Measurements from ENCODE around the gene ZFP36.

ZFP36 gene

DNA sequence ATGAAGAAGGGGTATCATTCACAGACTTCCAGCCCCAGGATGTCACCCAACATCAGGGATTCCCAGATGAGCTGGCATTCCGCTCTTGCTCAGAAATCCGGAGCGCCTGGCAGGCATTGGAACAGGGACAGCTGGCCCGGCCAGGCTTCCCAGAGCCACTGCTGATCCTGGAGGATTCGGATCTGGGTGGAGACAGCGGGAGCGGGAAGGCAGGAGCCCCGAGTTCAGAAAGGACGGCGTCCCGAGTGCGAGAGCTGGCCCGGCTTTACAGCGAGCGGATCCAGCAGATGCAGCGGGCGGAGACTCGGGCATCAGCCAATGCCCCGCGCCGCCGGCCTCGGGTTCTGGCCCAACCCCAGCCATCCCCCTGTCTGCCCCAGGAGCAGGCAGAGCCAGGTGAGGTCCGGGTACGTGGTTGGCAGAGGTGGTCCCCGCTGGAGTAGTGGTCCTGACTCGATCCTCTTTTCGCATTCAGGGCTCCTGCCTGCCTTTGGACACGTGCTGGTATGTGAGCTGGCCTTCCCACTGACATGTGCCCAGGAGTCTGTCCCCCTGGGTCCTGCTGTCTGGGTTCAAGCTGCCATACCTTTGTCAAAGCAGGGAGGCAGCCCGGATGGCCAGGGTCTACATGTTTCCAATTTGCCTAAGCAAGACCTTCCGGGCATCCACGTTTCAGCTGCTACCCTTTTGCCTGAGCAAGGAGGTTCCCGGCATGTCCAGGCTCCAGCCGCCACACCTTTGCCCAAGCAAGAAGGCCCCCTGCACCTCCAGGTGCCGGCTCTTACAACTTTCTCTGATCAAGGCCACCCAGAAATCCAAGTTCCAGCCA, 16.8 kb downstream of the ZFP36 start:
- DNase-seq, result no peak

DNA sequence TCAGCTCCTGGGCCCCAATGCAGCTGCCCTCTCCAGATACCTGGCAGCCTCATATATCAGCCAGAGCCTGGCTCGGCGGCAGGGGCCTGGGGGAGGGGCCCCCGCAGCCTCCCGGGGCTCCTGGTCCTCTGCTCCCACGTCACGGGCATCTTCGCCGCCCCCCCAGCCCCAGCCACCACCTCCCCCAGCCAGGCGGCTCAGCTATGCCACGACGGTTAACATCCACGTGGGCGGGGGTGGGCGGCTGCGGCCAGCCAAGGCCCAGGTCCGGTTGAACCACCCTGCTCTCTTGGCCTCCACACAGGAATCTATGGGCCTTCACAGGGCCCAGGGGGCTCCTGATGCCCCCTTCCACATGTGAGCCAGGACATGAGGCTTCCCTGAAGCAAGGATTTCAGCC, 18.3 kb downstream of the ZFP36 start:
- no peak for DNase-seq

DNA sequence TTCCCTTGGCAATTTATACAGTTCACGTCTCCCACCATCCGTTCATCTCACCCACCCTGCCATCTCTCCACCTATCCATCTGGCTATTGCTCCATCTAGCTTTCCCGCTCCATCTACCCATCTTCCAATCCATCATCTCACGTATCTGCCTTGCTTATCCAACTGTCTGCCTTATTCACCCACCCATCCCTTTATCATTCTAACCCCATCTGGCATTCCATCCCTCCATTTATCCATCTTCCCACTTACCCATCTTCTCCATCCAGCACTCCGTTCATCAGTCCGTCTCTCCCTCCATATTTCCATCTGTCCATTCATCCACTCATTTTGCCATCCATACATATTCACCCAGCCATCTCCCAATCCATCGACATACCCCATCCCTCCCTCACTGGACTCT, 19.1 kb downstream of the ZFP36 start:
- DNase-seq, result no peak

DNA sequence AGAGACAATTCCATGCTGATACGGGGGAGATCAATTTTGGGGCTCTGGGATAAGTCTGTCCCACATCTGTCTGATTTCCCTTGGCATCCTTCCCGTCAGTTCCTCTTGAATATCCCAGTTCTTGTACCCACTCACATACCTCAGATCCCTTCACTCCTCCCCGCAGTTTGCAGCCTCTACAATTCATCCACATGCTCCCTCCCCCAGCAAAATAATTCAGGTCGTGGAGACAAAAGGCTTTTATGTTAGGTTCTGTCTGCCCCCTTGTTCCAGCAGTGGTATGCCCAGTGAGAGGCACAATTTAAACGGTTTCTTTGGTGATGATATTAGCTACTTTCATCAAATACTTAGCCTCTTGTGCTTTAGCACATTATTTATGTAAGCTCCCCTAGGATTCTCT, 19.5 kb downstream of the ZFP36 start:
- no peak for DNase-seq

DNA sequence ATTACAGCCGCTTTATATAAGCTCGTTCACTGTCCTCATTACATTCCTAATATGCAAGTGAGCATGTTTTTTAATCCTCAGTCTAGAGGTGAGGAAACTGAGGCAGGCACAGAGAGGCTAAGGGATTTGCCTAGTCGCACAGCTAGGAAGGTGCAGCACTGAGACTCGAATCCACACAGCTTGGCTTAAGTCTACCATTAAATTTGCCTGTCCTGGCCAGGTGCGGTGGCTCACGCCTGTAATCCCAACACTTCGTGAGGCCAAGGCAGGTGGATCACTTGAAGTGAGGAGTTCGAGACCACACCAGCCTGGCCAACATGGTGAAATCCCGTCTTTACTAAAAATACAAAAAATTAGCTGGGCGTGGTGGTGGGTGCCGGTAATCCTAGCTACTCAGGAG, 21.1 kb downstream of the ZFP36 start:
- DNase-seq, result no peak

DNA sequence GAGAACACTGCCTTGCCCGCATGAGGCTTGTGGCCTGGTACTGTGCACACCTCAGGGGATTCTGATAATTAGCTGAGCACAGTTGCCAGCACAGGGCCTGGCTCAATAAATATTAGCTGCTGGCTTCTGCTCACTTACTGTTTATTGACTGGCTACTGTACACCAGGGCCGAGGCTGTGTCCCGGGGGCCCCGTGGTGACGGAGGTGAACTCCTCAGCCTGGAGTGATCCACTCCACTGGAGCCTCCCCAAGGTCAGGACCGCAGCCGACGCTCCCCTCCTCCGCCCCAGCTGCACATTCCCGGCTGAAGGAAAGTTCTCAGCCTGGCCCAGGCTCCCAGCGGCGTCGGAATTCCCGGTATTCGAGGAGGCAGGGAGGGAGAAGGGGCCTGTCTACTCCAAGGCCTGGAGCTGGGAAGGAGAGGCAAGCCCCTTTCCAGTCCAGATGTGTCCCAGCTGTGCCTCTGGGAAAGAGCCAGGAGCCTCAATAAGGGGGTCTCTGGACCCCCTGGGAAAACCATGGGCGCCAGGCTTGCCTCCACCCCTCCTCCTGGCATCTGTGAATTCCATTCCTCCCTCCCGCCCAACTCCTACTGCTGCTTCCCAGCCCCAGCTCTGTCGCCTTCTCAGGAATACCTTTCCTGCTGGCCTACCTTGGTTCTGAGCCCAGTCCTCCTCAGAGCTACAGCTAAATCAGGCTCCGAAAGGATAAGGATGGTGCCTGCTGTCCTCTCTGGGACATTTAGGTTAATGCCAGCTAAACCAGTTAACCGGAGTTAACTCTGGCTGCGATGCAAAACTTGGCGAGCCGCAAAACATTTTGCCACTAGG, 21.9 kb downstream of the ZFP36 start:
- no peak for DNase-seq

DNA sequence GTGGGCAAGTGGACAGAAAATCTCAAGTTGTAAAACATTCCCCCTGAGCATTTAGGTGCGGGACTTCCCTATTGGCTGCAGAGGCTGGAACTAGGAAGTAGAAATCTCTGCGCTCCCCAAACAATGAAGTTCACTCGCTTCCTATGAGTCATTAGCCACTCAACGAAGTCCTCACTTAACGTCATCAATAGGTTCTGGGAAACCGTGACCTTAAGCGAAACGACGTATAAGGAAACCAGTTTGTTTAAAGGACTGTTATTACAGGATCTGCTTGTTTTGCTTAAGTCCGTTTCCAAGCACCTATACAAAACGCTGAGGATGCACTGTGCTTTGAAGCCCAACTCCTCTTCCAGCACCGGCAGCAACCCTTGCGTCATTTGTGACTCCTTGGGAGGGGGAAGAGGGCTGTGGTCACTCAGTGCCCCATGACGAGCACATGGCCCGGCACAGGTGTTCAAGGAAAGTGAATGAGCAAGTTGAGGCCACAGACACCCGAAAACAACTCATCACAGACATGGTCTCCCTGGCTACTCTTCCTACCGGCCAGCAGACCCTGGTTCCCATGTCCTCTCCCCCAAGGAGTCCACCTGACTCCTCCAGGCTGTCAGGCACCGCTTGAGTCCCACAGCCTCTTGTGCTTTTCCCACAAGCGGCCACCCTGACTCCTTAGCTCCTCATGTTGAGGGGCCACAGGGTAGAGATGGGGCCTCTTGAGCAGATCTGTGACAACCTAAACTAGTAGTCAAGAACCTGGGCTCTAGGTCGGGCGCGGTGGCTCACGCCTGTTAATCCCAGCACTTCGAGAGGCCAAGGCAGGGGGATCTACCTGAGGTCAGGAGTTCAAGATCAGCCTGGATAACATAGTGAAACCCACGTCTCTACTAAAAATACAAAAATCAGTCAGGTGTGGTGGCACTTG, 24.3 kb downstream of the ZFP36 start:
- no peak for DNase-seq

DNA sequence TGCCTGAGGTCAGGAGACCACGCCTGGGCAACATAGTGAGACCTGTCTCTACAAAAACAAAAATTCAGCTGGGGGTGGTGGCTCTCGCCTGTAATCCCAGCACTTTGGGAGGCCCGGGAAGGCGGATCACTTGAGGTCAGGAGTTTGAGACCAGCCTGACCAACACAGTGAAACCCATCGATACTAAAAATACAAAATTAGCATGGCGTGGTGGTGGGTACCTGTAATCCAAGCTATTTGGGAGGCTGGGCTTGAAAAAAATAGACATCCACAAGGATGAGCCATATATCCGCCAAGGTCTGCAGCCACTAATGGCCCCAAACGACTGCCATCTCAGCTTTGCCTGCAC, 26.0 kb downstream of the ZFP36 start:
- DNase-seq, result no peak

DNA sequence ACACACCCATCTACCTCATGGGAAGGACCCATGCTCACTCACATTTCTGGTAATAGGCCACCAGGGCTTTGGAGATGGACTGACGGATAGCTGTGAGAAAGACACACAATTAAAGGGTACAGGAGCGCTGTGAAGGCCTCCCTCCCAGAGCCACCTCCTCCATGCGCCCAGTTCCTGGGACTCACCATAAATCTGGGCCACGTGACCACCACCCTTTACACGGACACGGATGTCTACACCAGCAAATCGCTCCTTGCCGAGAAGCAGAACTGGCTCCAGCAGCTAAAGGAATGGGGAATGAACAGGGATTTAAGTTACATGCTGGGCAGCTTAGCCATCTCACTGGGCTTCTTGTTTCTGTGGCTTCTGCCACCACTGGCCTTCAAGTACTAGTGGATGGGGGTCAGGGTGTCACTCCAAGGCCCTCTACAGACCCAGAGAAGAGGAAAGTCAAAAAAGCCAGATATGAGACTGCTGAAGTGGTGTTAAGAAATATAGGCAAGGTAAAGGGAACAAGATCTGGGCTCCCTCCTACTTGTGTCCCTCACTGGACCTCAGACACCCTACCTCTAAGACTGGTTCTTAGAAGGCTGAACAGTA, 26.9 kb downstream of the ZFP36 start:
- DNase-seq, result no peak

DNA sequence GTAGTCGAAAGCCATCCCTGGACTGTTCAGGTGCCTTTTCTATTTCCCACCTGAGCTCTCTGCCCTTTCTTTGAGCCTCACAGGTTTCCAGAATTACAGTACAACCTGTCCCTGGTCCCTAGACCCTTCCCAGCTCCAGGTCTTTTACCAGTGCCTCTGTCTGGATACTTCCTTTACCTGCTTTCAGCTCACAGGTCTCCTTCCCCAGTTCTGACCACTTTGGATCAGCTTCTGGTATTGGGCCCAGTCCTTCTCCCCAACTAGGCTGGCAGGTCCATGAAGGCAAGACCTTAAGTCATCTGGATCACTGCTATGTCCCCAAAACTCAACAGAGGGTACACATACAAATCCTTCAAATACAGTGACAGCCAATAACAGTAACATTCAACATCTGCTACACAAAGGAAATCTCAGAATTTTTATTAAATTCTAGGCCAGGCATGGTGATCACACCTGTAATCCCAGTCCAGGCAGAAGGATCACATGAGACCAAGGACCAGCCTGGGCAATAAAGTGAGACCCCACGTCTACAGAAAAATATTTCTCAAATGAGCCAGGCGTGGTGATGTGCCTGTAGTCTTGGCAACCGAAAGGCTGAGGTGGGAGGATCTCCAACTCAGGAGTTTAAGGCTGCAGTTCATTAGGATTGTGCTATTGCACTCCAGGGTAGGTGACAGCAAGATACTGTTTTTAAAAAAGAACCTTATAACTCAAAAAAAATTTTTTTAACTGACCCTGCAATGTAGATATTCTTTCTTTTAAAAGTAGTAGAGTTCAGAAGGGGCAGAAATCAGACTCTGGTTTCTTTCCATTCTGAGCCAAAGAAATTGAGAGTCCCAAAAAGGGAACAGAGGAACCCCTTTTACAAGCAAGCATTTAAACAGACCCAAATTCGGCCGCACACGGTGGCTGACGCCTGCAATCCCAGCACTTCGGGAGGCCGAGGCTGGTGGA, 27.8 kb downstream of the ZFP36 start:
- no peak for DNase-seq

DNA sequence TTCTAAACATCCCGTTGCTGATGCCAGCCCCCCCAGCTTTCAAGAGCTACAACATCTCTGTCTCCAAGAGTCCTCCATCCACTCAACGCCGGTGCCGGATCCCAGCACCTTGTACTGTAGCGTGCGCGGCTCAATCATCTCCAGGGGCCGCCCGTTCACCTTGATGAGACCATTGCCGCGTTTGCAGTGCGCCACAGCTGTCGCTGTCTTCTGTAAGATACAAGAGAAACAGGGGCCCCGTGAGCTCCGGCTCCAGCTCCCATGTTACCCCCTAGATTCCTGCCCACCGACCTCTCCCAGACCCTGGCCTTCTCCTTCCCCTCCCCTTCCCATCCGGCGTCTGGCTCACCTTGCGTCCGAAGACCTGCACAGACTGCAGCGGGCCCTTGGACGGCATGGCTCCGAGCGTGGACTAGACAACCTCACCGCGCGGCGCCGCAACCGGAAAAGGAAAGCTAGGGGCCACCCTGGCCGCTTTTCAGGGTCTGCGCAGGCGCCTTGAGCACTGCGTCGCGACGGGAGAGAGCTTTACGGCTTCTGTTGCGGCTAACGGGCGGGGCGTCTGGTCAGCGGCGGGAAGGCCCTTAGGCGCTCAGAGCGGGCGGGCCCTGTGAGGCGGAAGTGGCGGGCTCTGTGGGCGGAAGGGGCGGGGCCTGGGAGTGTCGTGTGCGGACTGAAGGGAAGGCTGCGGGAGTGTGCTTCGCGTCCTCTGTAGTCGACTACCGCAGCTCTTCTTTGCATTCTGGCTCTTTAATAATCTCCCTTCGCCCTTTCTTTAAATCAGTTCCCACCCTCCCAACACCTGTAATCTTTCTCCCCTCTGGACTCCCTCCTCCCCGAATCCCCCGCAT, 29.1 kb downstream of the ZFP36 start, which contains the start of gene RPS16:
RPS16 (minus strand) TSS at position 451 of the 851 bp plus-strand sequence; CDS start at position 397, 54 bp downstream.
- DNase-seq, result peak; percentile 96 to 98 (median 97)

DNA sequence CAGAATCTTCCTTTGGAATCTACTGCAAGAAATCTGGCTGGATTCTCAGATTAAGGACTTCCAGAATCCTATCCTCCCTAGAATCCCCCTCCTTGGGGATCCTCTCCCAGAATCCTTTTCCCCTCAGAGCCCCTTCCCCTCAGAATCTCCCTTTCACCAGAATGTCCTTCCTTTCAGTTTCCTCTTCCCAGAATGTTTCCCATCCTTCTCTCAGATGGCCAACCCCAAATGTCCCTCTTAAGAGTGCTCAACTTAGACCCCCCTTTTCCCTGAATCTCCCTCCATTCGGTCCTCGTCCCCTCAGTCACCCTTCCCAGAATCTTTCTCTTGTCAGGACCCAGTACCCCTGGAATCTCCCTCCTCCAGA, 29.7 kb downstream of the ZFP36 start:
- DNase-seq, result no peak

DNA sequence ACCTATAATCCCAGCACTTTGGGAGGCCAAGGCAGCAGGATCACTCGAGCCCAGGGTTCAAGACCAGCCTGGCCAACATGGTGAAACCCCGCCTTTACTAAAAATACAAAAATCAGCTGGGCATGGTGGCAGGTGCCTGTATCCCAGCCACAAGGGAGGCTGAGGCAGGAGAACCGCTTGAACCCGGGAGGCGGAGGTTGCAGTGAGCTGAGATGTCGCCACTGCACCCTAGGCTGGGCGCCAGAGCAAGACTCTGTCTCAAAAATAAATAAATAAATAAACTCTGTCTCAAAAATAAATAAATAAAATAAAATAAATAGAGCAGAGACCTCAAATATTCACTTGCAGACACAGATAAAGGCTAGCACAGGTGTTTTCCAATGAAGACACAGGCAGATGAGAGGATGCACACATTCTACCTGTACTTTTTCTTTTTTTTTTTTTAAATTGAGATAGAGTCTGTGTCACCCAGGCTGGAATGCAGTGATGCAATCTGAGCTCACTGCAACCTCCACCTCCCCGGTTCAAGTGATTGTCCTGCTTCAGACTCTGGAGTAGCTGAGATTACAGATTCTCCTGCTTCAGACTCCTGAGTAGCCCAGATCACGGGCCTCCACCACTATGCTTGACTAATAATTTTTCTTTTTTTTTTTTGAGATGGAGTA, 31.8 kb downstream of the ZFP36 start:
- no peak for DNase-seq

DNA sequence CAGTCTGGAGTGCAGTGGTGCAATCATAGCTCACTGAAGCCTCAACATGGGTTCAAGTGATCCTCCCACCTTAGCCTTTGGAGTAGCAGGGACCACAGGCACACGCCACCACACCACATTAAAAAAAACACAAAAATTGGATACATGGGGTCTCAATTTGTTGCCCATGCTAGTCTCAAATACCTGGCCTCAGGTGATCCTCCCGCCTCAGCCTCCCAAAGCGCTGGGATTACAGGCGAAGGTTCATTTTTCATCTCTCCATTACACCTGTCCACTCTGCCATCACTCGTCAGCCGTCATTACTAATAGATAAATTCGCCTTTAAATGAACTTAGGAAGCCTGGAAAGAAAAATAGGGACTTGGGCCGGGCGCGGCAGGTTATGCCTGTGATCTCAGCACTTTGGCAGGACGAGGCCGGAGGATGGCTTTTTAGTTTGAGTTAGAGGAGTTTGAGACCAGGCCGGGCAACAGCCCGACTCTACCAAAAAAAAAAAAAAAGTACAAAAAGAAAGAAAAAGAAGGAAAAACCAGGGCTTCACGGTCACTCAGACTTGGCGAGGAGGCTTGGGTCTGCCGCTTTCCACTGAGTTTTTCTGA, 38.0 kb downstream of the ZFP36 start:
- DNase-seq, result peak in 1 of 6 experiments; percentile 26

DNA sequence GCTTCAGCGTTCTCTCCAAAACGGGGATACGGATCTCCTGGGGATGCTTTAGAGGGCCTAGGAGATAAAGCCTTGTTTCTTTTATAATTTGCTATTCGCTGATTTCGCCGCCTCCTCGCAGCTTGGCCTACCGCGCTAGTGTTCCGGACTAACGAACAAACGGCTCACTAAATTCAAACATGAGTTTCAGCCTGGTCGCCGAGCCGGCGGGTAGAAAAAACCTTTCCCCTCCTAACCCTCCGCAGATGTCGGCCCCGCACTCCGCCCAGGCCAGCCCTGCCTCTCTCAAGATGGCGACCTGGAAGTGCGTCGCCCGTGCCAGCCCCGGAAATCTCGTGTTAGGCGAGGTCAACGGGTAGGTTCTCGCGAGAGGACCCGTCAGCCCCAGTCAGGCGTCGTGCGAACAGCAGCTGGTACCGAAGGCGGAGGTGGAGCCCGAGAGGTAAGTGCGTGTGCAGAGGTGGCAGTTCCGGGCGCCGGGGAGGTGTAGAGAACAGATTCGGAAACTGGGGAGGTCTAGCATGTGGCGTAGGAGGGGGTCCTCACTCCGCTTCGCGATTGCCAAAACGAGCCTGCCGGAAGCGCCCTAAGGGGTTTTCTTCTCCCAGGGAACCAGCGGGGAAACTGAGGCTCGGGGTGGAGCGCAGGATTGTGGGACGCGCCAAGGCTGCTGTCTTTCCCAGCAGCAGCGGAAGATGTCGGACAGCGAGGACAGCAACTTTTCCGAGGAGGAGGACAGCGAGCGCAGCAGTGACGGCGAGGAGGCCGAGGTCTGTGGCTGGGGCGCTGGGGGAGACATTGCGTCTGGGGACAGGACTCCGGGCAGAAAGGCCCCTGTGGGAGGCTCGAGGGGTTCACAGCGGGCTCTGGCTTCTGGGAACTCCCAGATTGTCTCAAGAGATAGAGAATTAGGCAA, 38.8 kb downstream of the ZFP36 start, which contains the start of gene SUPT5H:
SUPT5H (plus strand) TSS at position 387 of the 916 bp plus-strand sequence; CDS start at position 696, 309 bp downstream.
- peak; percentile 92 to 98 (median 97) for DNase-seq

DNA sequence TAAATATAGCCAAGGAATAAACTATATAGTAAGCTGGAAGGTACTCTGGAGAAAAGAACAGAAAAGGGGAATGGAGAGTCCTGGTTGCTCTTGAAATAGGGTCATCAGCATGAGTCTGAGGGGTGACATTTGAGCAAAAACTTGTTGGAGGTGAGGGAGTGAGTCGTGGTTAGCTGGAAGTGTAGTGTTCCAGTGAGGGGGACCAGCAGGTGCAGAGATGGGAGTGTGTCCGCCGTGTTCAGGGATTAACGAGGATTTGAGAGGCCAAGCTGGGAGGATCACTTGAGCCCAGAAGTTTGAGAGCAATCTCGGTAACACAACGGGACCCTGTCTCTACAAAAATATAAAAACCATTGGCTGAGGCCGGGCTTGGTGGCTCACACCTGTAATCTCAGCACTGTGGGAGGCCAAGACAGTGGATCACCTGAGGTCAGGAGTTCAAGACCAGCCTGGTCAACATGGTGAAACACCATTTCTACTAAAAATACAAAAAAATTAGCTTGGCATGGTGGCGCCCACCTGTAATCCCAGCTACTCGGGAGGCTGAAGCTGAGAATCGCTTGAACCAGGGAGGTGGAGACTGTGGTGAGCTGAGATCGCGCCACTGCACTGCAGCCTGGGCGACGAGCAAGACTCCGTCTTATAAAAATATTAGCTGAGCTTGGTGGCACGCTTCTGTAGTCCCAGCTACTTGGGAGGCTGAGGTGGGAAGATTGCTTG, 39.9 kb downstream of the ZFP36 start:
- DNase-seq, result peak in 1 of 6 experiments; percentile 12

DNA sequence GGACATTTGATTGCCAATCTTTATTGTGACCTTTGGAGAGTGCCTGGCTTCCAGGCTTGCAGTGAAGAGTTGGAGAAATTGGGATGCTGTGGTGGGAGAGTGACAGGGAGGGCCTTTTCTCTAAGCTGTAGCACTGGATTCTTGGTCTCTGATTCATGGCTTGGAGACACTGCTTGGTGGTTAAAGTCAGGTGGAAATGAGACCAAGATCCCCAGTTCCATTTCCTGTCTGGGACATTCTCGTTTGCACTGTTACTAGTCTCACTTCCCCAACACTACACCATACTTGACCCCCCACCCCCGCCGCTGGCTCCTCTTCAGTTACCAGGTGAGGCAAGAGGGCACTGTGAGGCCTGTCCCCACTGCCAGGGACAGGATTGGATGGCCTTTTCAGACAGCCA, 41.6 kb downstream of the ZFP36 start:
- no peak for DNase-seq
